H1 (cell line): ENCODE results near the gene OR5AS1. TPM values are rescaled to one million over a fixed set of nuclear protein-coding genes. Genes with fewer than 3 reads are reported as not detected.

Experiments used
- polyA plus RNA-seq, 7 experiments: library from polyadenylated mRNA; depleted of rRNA in 3 of 7; stranded (reverse) in 5 of 7; unstranded in 2 of 7; fragments of >200 nt in 5 of 7; fragments of 200-250 nt in 2 of 7; gene quantifications; 1 replicate in 5 of 7; 2 replicates in 1 of 7; 4 replicates in 1 of 7; pipeline versions ENCODE4 v1.2.1 to v1.2.3, GENCODE V29; 2011 to 2013; ENCODE audit warnings: missing spikeins in 2 of 7, mixed read lengths in 2 of 7
- total RNA-seq: library from RNA; stranded (reverse); fragmentation: NEBNext Ultra II Directional; extraction: Animal tissue kit (Norgen Biotek cat#: 25700); gene quantifications from 2 replicates; pipeline ENCODE4 v1.2.1, GENCODE V29; 2021
- TF ChIP-seq, protein P1 (sequence below): fragments of 300-600 bp; sonication (generic); IDR thresholded peaks from 2 replicates; pipeline ENCODE4 v1.7.1; 2012; ENCODE audit warnings: low read length, moderate library complexity, mild to moderate bottlenecking, inconsistent platforms; ENCODE audit not compliant: insufficient replicate concordance

OR5AS1 gene
- total and polyA plus RNA-seq, 2 of the 8 experiments (the other 6 are each of a cell fraction or from before 2014, with no cell fraction given): not detected

DNA sequence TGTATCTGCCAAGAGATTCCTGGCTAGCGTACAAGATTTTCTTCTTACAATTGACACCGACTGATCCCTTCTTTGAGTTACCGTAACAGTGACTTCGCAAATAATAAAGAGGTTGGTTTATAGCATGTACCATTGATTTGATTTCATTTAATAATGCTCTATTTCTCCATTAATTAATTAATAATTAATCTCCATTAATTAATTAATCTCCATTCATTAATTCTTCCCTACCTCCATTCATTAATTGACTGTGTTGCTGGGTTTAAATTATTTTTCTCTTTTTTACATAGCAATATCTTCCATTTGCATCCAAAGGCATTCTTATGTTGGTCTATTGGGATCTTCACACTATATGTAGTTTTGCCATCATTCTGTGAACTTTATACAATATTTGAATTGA lies 21.0 kb downstream of the OR5AS1 start (continued):
- TF ChIP-seq, protein P1, sequence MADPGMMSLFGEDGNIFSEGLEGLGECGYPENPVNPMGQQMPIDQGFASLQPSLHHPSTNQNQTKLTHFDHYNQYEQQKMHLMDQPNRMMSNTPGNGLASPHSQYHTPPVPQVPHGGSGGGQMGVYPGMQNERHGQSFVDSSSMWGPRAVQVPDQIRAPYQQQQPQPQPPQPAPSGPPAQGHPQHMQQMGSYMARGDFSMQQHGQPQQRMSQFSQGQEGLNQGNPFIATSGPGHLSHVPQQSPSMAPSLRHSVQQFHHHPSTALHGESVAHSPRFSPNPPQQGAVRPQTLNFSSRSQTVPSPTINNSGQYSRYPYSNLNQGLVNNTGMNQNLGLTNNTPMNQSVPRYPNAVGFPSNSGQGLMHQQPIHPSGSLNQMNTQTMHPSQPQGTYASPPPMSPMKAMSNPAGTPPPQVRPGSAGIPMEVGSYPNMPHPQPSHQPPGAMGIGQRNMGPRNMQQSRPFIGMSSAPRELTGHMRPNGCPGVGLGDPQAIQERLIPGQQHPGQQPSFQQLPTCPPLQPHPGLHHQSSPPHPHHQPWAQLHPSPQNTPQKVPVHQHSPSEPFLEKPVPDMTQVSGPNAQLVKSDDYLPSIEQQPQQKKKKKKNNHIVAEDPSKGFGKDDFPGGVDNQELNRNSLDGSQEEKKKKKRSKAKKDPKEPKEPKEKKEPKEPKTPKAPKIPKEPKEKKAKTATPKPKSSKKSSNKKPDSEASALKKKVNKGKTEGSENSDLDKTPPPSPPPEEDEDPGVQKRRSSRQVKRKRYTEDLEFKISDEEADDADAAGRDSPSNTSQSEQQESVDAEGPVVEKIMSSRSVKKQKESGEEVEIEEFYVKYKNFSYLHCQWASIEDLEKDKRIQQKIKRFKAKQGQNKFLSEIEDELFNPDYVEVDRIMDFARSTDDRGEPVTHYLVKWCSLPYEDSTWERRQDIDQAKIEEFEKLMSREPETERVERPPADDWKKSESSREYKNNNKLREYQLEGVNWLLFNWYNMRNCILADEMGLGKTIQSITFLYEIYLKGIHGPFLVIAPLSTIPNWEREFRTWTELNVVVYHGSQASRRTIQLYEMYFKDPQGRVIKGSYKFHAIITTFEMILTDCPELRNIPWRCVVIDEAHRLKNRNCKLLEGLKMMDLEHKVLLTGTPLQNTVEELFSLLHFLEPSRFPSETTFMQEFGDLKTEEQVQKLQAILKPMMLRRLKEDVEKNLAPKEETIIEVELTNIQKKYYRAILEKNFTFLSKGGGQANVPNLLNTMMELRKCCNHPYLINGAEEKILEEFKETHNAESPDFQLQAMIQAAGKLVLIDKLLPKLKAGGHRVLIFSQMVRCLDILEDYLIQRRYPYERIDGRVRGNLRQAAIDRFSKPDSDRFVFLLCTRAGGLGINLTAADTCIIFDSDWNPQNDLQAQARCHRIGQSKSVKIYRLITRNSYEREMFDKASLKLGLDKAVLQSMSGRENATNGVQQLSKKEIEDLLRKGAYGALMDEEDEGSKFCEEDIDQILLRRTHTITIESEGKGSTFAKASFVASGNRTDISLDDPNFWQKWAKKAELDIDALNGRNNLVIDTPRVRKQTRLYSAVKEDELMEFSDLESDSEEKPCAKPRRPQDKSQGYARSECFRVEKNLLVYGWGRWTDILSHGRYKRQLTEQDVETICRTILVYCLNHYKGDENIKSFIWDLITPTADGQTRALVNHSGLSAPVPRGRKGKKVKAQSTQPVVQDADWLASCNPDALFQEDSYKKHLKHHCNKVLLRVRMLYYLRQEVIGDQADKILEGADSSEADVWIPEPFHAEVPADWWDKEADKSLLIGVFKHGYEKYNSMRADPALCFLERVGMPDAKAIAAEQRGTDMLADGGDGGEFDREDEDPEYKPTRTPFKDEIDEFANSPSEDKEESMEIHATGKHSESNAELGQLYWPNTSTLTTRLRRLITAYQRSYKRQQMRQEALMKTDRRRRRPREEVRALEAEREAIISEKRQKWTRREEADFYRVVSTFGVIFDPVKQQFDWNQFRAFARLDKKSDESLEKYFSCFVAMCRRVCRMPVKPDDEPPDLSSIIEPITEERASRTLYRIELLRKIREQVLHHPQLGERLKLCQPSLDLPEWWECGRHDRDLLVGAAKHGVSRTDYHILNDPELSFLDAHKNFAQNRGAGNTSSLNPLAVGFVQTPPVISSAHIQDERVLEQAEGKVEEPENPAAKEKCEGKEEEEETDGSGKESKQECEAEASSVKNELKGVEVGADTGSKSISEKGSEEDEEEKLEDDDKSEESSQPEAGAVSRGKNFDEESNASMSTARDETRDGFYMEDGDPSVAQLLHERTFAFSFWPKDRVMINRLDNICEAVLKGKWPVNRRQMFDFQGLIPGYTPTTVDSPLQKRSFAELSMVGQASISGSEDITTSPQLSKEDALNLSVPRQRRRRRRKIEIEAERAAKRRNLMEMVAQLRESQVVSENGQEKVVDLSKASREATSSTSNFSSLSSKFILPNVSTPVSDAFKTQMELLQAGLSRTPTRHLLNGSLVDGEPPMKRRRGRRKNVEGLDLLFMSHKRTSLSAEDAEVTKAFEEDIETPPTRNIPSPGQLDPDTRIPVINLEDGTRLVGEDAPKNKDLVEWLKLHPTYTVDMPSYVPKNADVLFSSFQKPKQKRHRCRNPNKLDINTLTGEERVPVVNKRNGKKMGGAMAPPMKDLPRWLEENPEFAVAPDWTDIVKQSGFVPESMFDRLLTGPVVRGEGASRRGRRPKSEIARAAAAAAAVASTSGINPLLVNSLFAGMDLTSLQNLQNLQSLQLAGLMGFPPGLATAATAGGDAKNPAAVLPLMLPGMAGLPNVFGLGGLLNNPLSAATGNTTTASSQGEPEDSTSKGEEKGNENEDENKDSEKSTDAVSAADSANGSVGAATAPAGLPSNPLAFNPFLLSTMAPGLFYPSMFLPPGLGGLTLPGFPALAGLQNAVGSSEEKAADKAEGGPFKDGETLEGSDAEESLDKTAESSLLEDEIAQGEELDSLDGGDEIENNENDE: no peak
